ENCODE measurements around the gene ANKRD13C.

The ANKRD13C gene

GRCh38 chr1:70277875-70278274 is 76.6 kb downstream of the ANKRD13C start:
- TF ChIP-seq CTCF (IDR thresholded peaks at IDR 0.05; ENCODE audit: insufficient read depth, low read length, missing control alignments): no peak
- DNase-seq (ENCODE audit: low read depth, low spot score): no peak
- CTCF ChIA-PET: no interaction called here
- POLR2A ChIA-PET: no interaction called here
- H3K4me3 ChIP-seq (ENCODE audit: low read depth, low read length): no peak overlapping the region

- no peak for DNase-seq (ENCODE audit: low read depth, low spot score)
- H3K4me3 ChIP-seq (ENCODE audit: low read depth, low read length): no peak overlapping the region
- ChIA-PET POLR2A (no interaction called here), CTCF (interaction anchor here (0.8 kb wide), 1 partner anchor 10 kb away, joined by 4 read pairs; no protein-coding TSS in a partner anchor)
- no peak for TF ChIP-seq CTCF (IDR thresholded peaks at IDR 0.05; ENCODE audit: insufficient read depth, low read length, missing control alignments)
These were observed 88.6 kb downstream of the ANKRD13C start for GRCh38 chr1:70265946-70266345.

GRCh38 chr1:70264839-70265238 is 89.7 kb downstream of the ANKRD13C start:
- POLR2A ChIA-PET: no interaction called here
- DNase-seq (ENCODE audit: low read depth, low spot score): no peak

GRCh38 chr1:70256664-70257063 is 97.9 kb downstream of the ANKRD13C start:
- POLR2A ChIA-PET: no interaction called here
- CTCF ChIA-PET: no interaction called here
- H3K4me3 ChIP-seq (ENCODE audit: low read depth, low read length): no peak overlapping the region
- no peak for DNase-seq (ENCODE audit: low read depth, low spot score)
- TF ChIP-seq CTCF (IDR thresholded peaks at IDR 0.05; ENCODE audit: insufficient read depth, low read length, missing control alignments): no peak

More at GRCh38 chr1:70264839-70265238, 89.7 kb downstream of the ANKRD13C start:
- H3K4me3 ChIP-seq (ENCODE audit: low read depth, low read length): no peak overlapping the region
- CTCF ChIA-PET: no interaction called here
- no peak for TF ChIP-seq CTCF (IDR thresholded peaks at IDR 0.05; ENCODE audit: insufficient read depth, low read length, missing control alignments)

GRCh38 chr1:70248729-70249128 is 105.8 kb downstream of the ANKRD13C start:
- TF ChIP-seq CTCF (IDR thresholded peaks at IDR 0.05; ENCODE audit: insufficient read depth, low read length, missing control alignments): no peak
- no peak for DNase-seq (ENCODE audit: low read depth, low spot score)
- ChIA-PET CTCF (no interaction called here), POLR2A (no interaction called here)
- H3K4me3 ChIP-seq (ENCODE audit: low read depth, low read length): no peak overlapping the region

GRCh38 chr1:70247768-70248167 is 106.8 kb downstream of the ANKRD13C start:
- POLR2A ChIA-PET: no interaction called here

More at GRCh38 chr1:70247768-70248167, 106.8 kb downstream of the ANKRD13C start:
- no peak for TF ChIP-seq CTCF (IDR thresholded peaks at IDR 0.05; ENCODE audit: insufficient read depth, low read length, missing control alignments)
- no peak for DNase-seq (ENCODE audit: low read depth, low spot score)
- CTCF ChIA-PET: no interaction called here
- H3K4me3 ChIP-seq (ENCODE audit: low read depth, low read length): no peak overlapping the region

All from AG04449 (cell line).